ENCODE data around the gene RAB11FIP2.

- TF ChIP-seq TEAD4 (IDR thresholded peaks at IDR 0.05) (no peak), CREB1 (IDR thresholded peaks at IDR 0.05; ENCODE audit: low read depth) (no peak), CEBPB (IDR thresholded peaks at IDR 0.05) (no peak), RAD21 (IDR thresholded peaks at IDR 0.05; ENCODE audit: low read depth) (no peak), MAX (IDR thresholded peaks at IDR 0.05) (no peak), TAF1 (IDR thresholded peaks at IDR 0.05; ENCODE audit: low read depth) (no peak), YY1 (IDR thresholded peaks at IDR 0.05; ENCODE audit: low read depth) (no peak)
Observed at GRCh38 chr10:118007773-118008172, 39.0 kb downstream of the RAB11FIP2 start.

Measured in Ishikawa (cell line).